ENCODE results near the gene HRAS. TPM values are rescaled to one million over a fixed set of nuclear protein-coding genes. Genes with fewer than 3 reads are reported as not detected.

HRAS gene
- total RNA-seq, 1 donor from 2014 or later: 43.9 TPM

GRCh38 chr11:532527-532985 is 2.8 kb downstream of the HRAS start:
- H3K4me1 Mint-ChIP-seq: peaks cover 11% of the 10 kb centered on the region
- no peak for TF ChIP-seq CTCF (IDR thresholded peaks at IDR 0.05)
- intact Hi-C loops (cut with micrococcal nuclease): loop anchor here (10.0 kb wide), 1 partner anchor 382 kb away; the partner anchor contains the start of gene CHID1
- H3K36me3 Mint-ChIP-seq (ENCODE audit: low read depth): peaks cover 23% of the 10 kb centered on the region
- no peaks in the 10 kb centered on the region for H3K27me3 Mint-ChIP-seq
- H3K4me3 Mint-ChIP-seq: no peak overlapping the region
- no peak overlapping the region for H3K27ac Mint-ChIP-seq
- POLR2A ChIA-PET: interaction anchor here (0.7 to 1.0 kb wide), 3 partner anchors 26 to 85 kb away, joined by 3 to 4 read pairs (median 3); partner anchors contain the start of genes LMNTD2 and RNH1
- CTCF ChIA-PET: no interaction called here
- ATAC-seq (ENCODE audit: low read depth): no peak
- DNase-seq: no peak
- no peaks in the 10 kb centered on the region for H3K9me3 Mint-ChIP-seq

GRCh38 chr11:531919-532526 is 3.4 kb downstream of the HRAS start:
- no peak overlapping the region for H3K27ac Mint-ChIP-seq
- ATAC-seq (ENCODE audit: low read depth) (no peak), DNase-seq (no peak)
- H3K27me3 Mint-ChIP-seq: no peaks in the 10 kb centered on the region
- H3K4me1 Mint-ChIP-seq: peaks cover 9% of the 10 kb centered on the region
- ChIA-PET POLR2A (interaction anchor here (0.6 to 1.0 kb wide), 3 partner anchors 25 to 165 kb away, joined by 3 to 4 read pairs (median 3); partner anchors contain the start of genes LMNTD2 and RNH1), CTCF (no interaction called here)
- H3K9me3 Mint-ChIP-seq: no peaks in the 10 kb centered on the region
- H3K36me3 Mint-ChIP-seq (ENCODE audit: low read depth): peaks cover 23% of the 10 kb centered on the region
- TF ChIP-seq CTCF (IDR thresholded peaks at IDR 0.05): no peak
- intact Hi-C loops (cut with micrococcal nuclease): loop anchor here (10.0 kb wide), 1 partner anchor 383 kb away; the partner anchor contains the start of gene CHID1
- H3K4me3 Mint-ChIP-seq: no peak overlapping the region

GRCh38 chr11:530960-531831 is 4.2 kb downstream of the HRAS start:
- Mint-ChIP-seq H3K4me1 (peaks cover 5% of the 10 kb centered on the region), H3K27ac (no peak overlapping the region), H3K9me3 (no peaks in the 10 kb centered on the region), H3K27me3 (no peaks in the 10 kb centered on the region), H3K36me3 (ENCODE audit: low read depth) (peaks cover 22% of the 10 kb centered on the region), H3K4me3 (no peak overlapping the region)
- ChIA-PET CTCF (no interaction called here), POLR2A (interaction anchor here (0.6 to 1.0 kb wide), 2 partner anchors 25 to 166 kb away, joined by 3 to 4 read pairs; partner anchors contain the start of gene RNH1)
- ATAC-seq (ENCODE audit: low read depth): no peak
- TF ChIP-seq CTCF (IDR thresholded peaks at IDR 0.05): no peak
- intact Hi-C loops (cut with micrococcal nuclease): loop anchor here (10.0 kb wide), 1 partner anchor 384 kb away; the partner anchor contains the start of gene CHID1
- DNase-seq: no peak

GRCh38 chr11:529728-530411 is 5.5 kb downstream of the HRAS start:
- no peak for TF ChIP-seq CTCF (IDR thresholded peaks at IDR 0.05)
- no peak overlapping the region for H3K27ac Mint-ChIP-seq
- ChIA-PET CTCF (no interaction called here), POLR2A (no interaction called here)
- no peaks in the 10 kb centered on the region for H3K27me3 Mint-ChIP-seq
- intact Hi-C loops (cut with micrococcal nuclease): loop anchor here (10.0 kb wide), 1 partner anchor 385 kb away; the partner anchor contains the start of gene CHID1
- H3K4me1 Mint-ChIP-seq: peaks cover 4% of the 10 kb centered on the region
- no peaks in the 10 kb centered on the region for H3K9me3 Mint-ChIP-seq
- DNase-seq (no peak), ATAC-seq (ENCODE audit: low read depth) (no peak)
- peaks cover 21% of the 10 kb centered on the region for H3K36me3 Mint-ChIP-seq (ENCODE audit: low read depth)
- no peak overlapping the region for H3K4me3 Mint-ChIP-seq
